HG03571 (cell line): Measurements from ENCODE around the gene PPP2R2B.

ENCODE experiments used
- ATAC-seq: cut with Tn5 transposase; IDR thresholded peaks from one replicate; pipeline ENCODE4 v1.9.1; 2021; ENCODE audit not compliant: unreplicated experiment

PPP2R2B gene

GRCh38 chr5:146660376-146660960, 218.1 kb downstream of the PPP2R2B start:
- no peak for ATAC-seq

- ATAC-seq: no peak
Measured at GRCh38 chr5:146659961-146660360, 218.6 kb downstream of the PPP2R2B start.

GRCh38 chr5:146656703-146657102, 221.9 kb downstream of the PPP2R2B start:
- no peak for ATAC-seq

GRCh38 chr5:146653560-146653959, 225.0 kb downstream of the PPP2R2B start:
- ATAC-seq: no peak

GRCh38 chr5:146652547-146652946, 226.0 kb downstream of the PPP2R2B start:
- ATAC-seq: no peak

- ATAC-seq: no peak
Measured at GRCh38 chr5:146647656-146648199, 230.8 kb downstream of the PPP2R2B start.

GRCh38 chr5:146646441-146646840, 232.1 kb downstream of the PPP2R2B start:
- no peak for ATAC-seq

GRCh38 chr5:146645342-146645741, 233.2 kb downstream of the PPP2R2B start:
- no peak for ATAC-seq

GRCh38 chr5:146644831-146645230, 233.7 kb downstream of the PPP2R2B start:
- ATAC-seq: no peak

- ATAC-seq: no peak
Measured at GRCh38 chr5:146643776-146644175, 234.8 kb downstream of the PPP2R2B start.

- no peak for ATAC-seq
Measured at GRCh38 chr5:146642410-146642809, 236.1 kb downstream of the PPP2R2B start.

- ATAC-seq: no peak
Measured at GRCh38 chr5:146641941-146642340, 236.6 kb downstream of the PPP2R2B start.

- no peak for ATAC-seq
Measured at GRCh38 chr5:146640285-146640896, 238.2 kb downstream of the PPP2R2B start.

- no peak for ATAC-seq
Measured at GRCh38 chr5:146635443-146635842, 243.1 kb downstream of the PPP2R2B start.

- ATAC-seq: no peak
Measured at GRCh38 chr5:146633323-146633764, 245.2 kb downstream of the PPP2R2B start.

- no peak for ATAC-seq
Measured at GRCh38 chr5:146632620-146633322, 245.8 kb downstream of the PPP2R2B start.

- ATAC-seq: no peak
Measured at GRCh38 chr5:146630472-146630871, 248.1 kb downstream of the PPP2R2B start.

GRCh38 chr5:146628950-146629349, 249.6 kb downstream of the PPP2R2B start:
- no peak for ATAC-seq

- no peak for ATAC-seq
Measured at GRCh38 chr5:146626936-146627335, 251.6 kb downstream of the PPP2R2B start.

GRCh38 chr5:146624179-146624578, 254.4 kb downstream of the PPP2R2B start:
- no peak for ATAC-seq

- no peak for ATAC-seq
Measured at GRCh38 chr5:146623666-146624065, 254.9 kb downstream of the PPP2R2B start.

GRCh38 chr5:146623009-146623408, 255.5 kb downstream of the PPP2R2B start:
- ATAC-seq: no peak
